ENCODE data around the gene C5orf47.

Gene C5orf47

GRCh38 chr5:173963182-173963838 is 25.7 kb upstream of the C5orf47 start:
- DNase-seq: no peak
- TF ChIP-seq GATA1 (IDR thresholded peaks at IDR 0.05; ENCODE audit: low read depth, low read length): no peak
- TF ChIP-seq POLR2A (IDR thresholded peaks at IDR 0.05; ENCODE audit: low read length): no peak

- peak in 1 of 2 experiments; percentile 33 for DNase-seq
- TF ChIP-seq POLR2A (IDR thresholded peaks at IDR 0.05; ENCODE audit: low read length): no peak
- TF ChIP-seq GATA1 (IDR thresholded peaks at IDR 0.05; ENCODE audit: low read depth, low read length): no peak
These were observed 25.0 kb upstream of the C5orf47 start for GRCh38 chr5:173963867-173964441.

GRCh38 chr5:173964506-173964905 is 24.5 kb upstream of the C5orf47 start:
- no peak for TF ChIP-seq GATA1 (IDR thresholded peaks at IDR 0.05; ENCODE audit: low read depth, low read length)
- TF ChIP-seq POLR2A (IDR thresholded peaks at IDR 0.05; ENCODE audit: low read length): no peak
- no peak for DNase-seq

GRCh38 chr5:173967241-173967640 is 21.7 kb upstream of the C5orf47 start:
- DNase-seq: no peak
- no peak for TF ChIP-seq POLR2A (IDR thresholded peaks at IDR 0.05; ENCODE audit: low read length)
- TF ChIP-seq GATA1 (IDR thresholded peaks at IDR 0.05; ENCODE audit: low read depth, low read length): no peak

GRCh38 chr5:173968154-173968797 is 20.7 kb upstream of the C5orf47 start:
- TF ChIP-seq POLR2A (IDR thresholded peaks at IDR 0.05; ENCODE audit: low read length) (no peak), GATA1 (IDR thresholded peaks at IDR 0.05; ENCODE audit: low read depth, low read length) (no peak)
- DNase-seq: no peak

GRCh38 chr5:173969167-173970049 is 19.6 kb upstream of the C5orf47 start:
- peak; percentile 25 to 35 for DNase-seq
- TF ChIP-seq POLR2A (IDR thresholded peaks at IDR 0.05; ENCODE audit: low read length) (no peak), GATA1 (IDR thresholded peaks at IDR 0.05; ENCODE audit: low read depth, low read length) (no peak)

GRCh38 chr5:173970878-173971650 is 17.9 kb upstream of the C5orf47 start:
- no peak for DNase-seq
- TF ChIP-seq GATA1 (IDR thresholded peaks at IDR 0.05; ENCODE audit: low read depth, low read length) (no peak), POLR2A (IDR thresholded peaks at IDR 0.05; ENCODE audit: low read length) (no peak)

GRCh38 chr5:173971681-173972345 is 17.2 kb upstream of the C5orf47 start:
- no peak for TF ChIP-seq POLR2A (IDR thresholded peaks at IDR 0.05; ENCODE audit: low read length)
- TF ChIP-seq GATA1 (IDR thresholded peaks at IDR 0.05; ENCODE audit: low read depth, low read length): no peak
- no peak for DNase-seq

- TF ChIP-seq GATA1 (IDR thresholded peaks at IDR 0.05; ENCODE audit: low read depth, low read length) (no peak), POLR2A (IDR thresholded peaks at IDR 0.05; ENCODE audit: low read length) (no peak)
- no peak for DNase-seq
These were observed 16.4 kb upstream of the C5orf47 start for GRCh38 chr5:173972607-173972924.

- no peak for TF ChIP-seq POLR2A (IDR thresholded peaks at IDR 0.05; ENCODE audit: low read length)
- no peak for TF ChIP-seq GATA1 (IDR thresholded peaks at IDR 0.05; ENCODE audit: low read depth, low read length)
- peak; percentile 78 to 88 for DNase-seq
These were observed 15.9 kb upstream of the C5orf47 start for GRCh38 chr5:173972925-173973615.

- no peak for TF ChIP-seq GATA1 (IDR thresholded peaks at IDR 0.05; ENCODE audit: low read depth, low read length)
- TF ChIP-seq POLR2A (IDR thresholded peaks at IDR 0.05; ENCODE audit: low read length): no peak
- DNase-seq: no peak
These were observed 15.4 kb upstream of the C5orf47 start for GRCh38 chr5:173973616-173973969.

- peak in 1 of 2 experiments; percentile 13 for DNase-seq
- TF ChIP-seq GATA1 (IDR thresholded peaks at IDR 0.05; ENCODE audit: low read depth, low read length): no peak
- TF ChIP-seq POLR2A (IDR thresholded peaks at IDR 0.05; ENCODE audit: low read length): no peak
These were observed 14.2 kb upstream of the C5orf47 start for GRCh38 chr5:173974688-173975239.

All from erythroblast (primary cell).